GM19043 (cell line): ENCODE results near the gene INSM2.

ENCODE experiments used
- ATAC-seq: cut with Tn5 transposase; IDR thresholded peaks from one replicate; pipeline ENCODE4 v1.9.1; 2021; ENCODE audit warnings: low read depth; ENCODE audit not compliant: unreplicated experiment

INSM2 gene

GRCh38 chr14:35533357-35534207, at the start of gene INSM2:
TSS of gene INSM2 (plus strand) at chr14:35534164. CDS start at chr14:35534253, 89 bp downstream.
- ATAC-seq, result peak; percentile 58

GRCh38 chr14:35492569-35493014, 41.4 kb upstream of the INSM2 start:
- no peak for ATAC-seq

- no peak for ATAC-seq
Measured at GRCh38 chr14:35495278-35495677, 38.7 kb upstream of the INSM2 start.

GRCh38 chr14:35499180-35499579, 34.8 kb upstream of the INSM2 start:
- ATAC-seq, result no peak

GRCh38 chr14:35503646-35504045, 30.3 kb upstream of the INSM2 start:
- no peak for ATAC-seq

GRCh38 chr14:35504260-35504659, 29.7 kb upstream of the INSM2 start:
- ATAC-seq, result no peak

- no peak for ATAC-seq
Measured at GRCh38 chr14:35506461-35506860, 27.5 kb upstream of the INSM2 start.

- no peak for ATAC-seq
Measured at GRCh38 chr14:35506927-35507326, 27.0 kb upstream of the INSM2 start.

- ATAC-seq, result no peak
Measured at GRCh38 chr14:35509846-35510245, 24.1 kb upstream of the INSM2 start.

- no peak for ATAC-seq
Measured at GRCh38 chr14:35512765-35513164, 21.2 kb upstream of the INSM2 start.

GRCh38 chr14:35515916-35516315, 18.0 kb upstream of the INSM2 start:
- ATAC-seq, result no peak

GRCh38 chr14:35519986-35520385, 14.0 kb upstream of the INSM2 start:
- no peak for ATAC-seq

- ATAC-seq, result no peak
Measured at GRCh38 chr14:35525695-35526094, 8.3 kb upstream of the INSM2 start.

- ATAC-seq, result no peak
Measured at GRCh38 chr14:35526962-35527361, 7.0 kb upstream of the INSM2 start.

GRCh38 chr14:35531960-35532747, 1.8 kb upstream of the INSM2 start:
- ATAC-seq, result no peak

- no peak for ATAC-seq
Measured at GRCh38 chr14:35532783-35533356, 1.1 kb upstream of the INSM2 start.

GRCh38 chr14:35534208-35534872, 376 bp downstream of the INSM2 start:
- peak; percentile 6 for ATAC-seq

GRCh38 chr14:35534873-35535482, 1.0 kb downstream of the INSM2 start:
- peak; percentile 61 for ATAC-seq

GRCh38 chr14:35535483-35536112, 1.6 kb downstream of the INSM2 start:
- ATAC-seq, result no peak

- no peak for ATAC-seq
Measured at GRCh38 chr14:35539969-35540368, 6.0 kb downstream of the INSM2 start.
